ENCODE measurements around the gene RAB40B. TPM values are rescaled to one million over a fixed set of nuclear protein-coding genes. Genes with fewer than 3 reads are reported as not detected.

The RAB40B gene
- total RNA-seq, 1 experiment from 2014 or later, result 22.4 TPM

DNA sequence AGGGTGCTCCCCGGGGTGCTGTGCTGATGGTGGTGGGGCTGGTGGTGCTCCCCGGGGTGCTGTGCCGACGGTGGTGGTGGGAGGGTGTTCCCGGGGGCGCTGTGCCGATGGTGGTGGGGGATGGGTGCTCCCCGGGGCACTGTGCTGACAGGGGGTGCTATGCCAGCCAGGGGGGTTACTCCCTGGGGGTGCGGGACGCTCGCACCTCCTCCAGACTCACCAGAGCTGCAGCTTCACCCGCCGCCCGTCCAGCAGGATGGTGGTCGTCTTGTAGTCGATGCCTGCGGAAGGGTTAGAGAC is 34.3 kb downstream of the RAB40B start:
- Histone ChIP-seq H3K36me3 (ENCODE audit: low read depth, low read length) (no peaks in the 10 kb centered on the region), H2AFZ (ENCODE audit: low read length) (no peak overlapping the region), H3K9me3 (ENCODE audit: low read length) (no peaks in the 10 kb centered on the region), H3K9ac (ENCODE audit: low read length) (no peak overlapping the region), H3K27me3 (ENCODE audit: low read length) (no peaks in the 10 kb centered on the region), H3F3A (ENCODE audit: low read length, unreplicated experiment) (no peaks in the 10 kb centered on the region), H3K4me1 (ENCODE audit: insufficient read depth, low read length) (no peaks in the 10 kb centered on the region), H3K4me2 (ENCODE audit: low read length) (no peak overlapping the region), H3K27ac (ENCODE audit: low read length) (no peak overlapping the region), H3K4me3 (ENCODE audit: low read length) (no peak overlapping the region), H3K9me2 (replicated peaks; ENCODE audit: low read length) (no peaks in the 10 kb centered on the region), H3K79me2 (ENCODE audit: low read length) (no peaks in the 10 kb centered on the region), H4K20me1 (ENCODE audit: low read length) (no peaks in the 10 kb centered on the region)
- ChIA-PET POLR2A (ENCODE audit: unreplicated experiment) (no interaction called here), CTCF (no interaction called here)
- TF ChIP-seq, protein P1, sequence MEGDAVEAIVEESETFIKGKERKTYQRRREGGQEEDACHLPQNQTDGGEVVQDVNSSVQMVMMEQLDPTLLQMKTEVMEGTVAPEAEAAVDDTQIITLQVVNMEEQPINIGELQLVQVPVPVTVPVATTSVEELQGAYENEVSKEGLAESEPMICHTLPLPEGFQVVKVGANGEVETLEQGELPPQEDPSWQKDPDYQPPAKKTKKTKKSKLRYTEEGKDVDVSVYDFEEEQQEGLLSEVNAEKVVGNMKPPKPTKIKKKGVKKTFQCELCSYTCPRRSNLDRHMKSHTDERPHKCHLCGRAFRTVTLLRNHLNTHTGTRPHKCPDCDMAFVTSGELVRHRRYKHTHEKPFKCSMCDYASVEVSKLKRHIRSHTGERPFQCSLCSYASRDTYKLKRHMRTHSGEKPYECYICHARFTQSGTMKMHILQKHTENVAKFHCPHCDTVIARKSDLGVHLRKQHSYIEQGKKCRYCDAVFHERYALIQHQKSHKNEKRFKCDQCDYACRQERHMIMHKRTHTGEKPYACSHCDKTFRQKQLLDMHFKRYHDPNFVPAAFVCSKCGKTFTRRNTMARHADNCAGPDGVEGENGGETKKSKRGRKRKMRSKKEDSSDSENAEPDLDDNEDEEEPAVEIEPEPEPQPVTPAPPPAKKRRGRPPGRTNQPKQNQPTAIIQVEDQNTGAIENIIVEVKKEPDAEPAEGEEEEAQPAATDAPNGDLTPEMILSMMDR (conservative IDR thresholded peaks at IDR 0.05; ENCODE audit: low read depth, low read length), result no peak
- TF ChIP-seq EZH2 (IDR thresholded peaks at IDR 0.05; ENCODE audit: low read length, unreplicated experiment) (no peak), EZH2phosphoT487 (IDR thresholded peaks at IDR 0.05; ENCODE audit: borderline replicate concordance, low read length) (no peak)
- intact Hi-C loops (cut with micrococcal nuclease), result no loop called here
- ATAC-seq (no peak), DNase-seq (no peak)
- BruUV-seq (replicated peaks), result no TSS peak

DNA sequence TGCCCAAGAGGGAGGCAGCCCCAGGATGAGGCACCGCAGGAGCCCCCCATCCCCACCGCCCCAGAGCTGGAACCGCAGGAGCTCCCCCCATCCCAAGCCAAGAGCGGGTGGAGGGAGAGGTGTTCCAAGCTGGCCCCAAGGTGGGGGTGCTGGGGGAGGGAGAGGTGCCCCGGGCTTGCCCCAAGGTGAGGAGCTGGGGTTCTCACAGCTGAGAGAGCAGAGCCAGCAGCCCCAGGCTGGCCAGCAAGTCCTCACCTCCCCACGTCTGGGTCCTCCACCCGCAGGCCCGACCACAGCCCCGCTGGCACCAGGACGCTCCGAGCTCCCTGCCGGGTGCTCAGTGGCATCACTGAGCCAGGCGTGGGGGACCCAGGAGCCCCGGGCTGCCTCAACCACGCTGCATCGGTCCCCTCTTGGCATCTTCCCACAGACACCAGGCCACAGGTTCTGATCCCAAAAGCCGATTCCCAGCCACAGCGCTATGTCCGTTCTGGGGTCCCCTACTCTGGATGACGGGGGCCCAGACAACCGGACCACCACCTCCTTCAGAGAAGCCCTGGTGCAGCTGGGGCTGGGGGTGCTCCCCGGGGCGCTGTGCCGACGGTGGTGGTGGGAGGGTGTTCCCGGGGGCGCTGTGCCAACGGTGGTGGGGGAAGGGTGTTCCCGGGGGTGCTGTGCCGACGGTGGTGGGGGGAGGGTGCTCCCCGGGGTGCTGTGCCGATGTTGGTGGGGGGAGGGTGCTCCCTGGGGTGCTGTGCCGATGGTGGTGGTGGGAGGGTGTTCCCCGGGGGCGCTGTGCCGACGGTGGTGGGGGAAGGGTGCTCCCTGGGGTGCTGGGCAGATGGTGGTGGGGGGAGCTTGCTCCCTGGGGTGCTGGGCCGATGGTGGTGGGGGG is 34.9 kb downstream of the RAB40B start:
- BruUV-seq (replicated peaks), result no TSS peak
- no peaks in the 10 kb centered on the region for H4K20me1 ChIP-seq (ENCODE audit: low read length)
- DNase-seq (no peak), ATAC-seq (no peak)
- no peak overlapping the region for H2AFZ ChIP-seq (ENCODE audit: low read length)
- no peaks in the 10 kb centered on the region for H3K36me3 ChIP-seq (ENCODE audit: low read depth, low read length)
- no peak overlapping the region for H3K4me3 ChIP-seq (ENCODE audit: low read length)
- H3K4me1 ChIP-seq (ENCODE audit: insufficient read depth, low read length), result no peaks in the 10 kb centered on the region
- no peak overlapping the region for H3K4me2 ChIP-seq (ENCODE audit: low read length)
- H3K9me2 ChIP-seq (replicated peaks; ENCODE audit: low read length), result no peaks in the 10 kb centered on the region
- CTCF ChIA-PET, result no interaction called here
- H3K27me3 ChIP-seq (ENCODE audit: low read length), result no peaks in the 10 kb centered on the region
- no peak overlapping the region for H3K27ac ChIP-seq (ENCODE audit: low read length)
- H3F3A ChIP-seq (ENCODE audit: low read length, unreplicated experiment), result no peaks in the 10 kb centered on the region
- H3K9ac ChIP-seq (ENCODE audit: low read length), result no peak overlapping the region
- H3K9me3 ChIP-seq (ENCODE audit: low read length), result no peaks in the 10 kb centered on the region
- intact Hi-C loops (cut with micrococcal nuclease), result no loop called here
- H3K79me2 ChIP-seq (ENCODE audit: low read length), result no peaks in the 10 kb centered on the region
- POLR2A ChIA-PET (ENCODE audit: unreplicated experiment), result no interaction called here
- TF ChIP-seq EZH2 (IDR thresholded peaks at IDR 0.05; ENCODE audit: low read length, unreplicated experiment), result no peak
- TF ChIP-seq, protein P1 (conservative IDR thresholded peaks at IDR 0.05; ENCODE audit: low read depth, low read length), result no peak
- TF ChIP-seq EZH2phosphoT487 (IDR thresholded peaks at IDR 0.05; ENCODE audit: borderline replicate concordance, low read length), result no peak

DNA sequence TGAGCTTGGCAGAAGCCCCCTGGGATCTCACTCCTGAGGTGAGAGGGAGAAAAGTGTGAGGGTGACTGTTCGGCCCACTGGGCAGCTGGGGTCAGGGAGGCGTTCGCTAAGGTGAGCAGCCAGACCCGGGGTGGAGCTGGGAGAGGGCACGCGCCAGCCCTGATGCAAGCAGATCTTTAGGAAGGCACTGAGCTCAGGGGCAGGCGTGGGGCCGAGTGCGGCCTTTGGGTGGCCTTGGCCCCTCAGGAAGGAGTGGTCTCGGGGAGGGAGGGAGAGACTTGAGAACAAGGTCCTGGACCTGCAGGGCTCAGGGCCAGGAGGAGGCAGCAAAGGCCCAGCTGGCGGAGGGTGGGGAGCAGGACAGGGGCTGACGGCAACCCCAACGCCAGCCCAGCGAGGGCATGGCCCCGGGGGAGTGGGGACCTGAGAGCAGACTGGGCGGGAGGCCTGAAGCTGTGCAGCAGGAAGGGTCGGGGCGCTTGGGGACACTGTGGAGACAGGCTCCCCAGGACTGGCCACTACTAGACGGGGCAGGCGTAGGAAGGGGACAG is 35.7 kb downstream of the RAB40B start:
- no peaks in the 10 kb centered on the region for H3K36me3 ChIP-seq (ENCODE audit: low read depth, low read length)
- H3K27ac ChIP-seq (ENCODE audit: low read length), result no peak overlapping the region
- H2AFZ ChIP-seq (ENCODE audit: low read length), result no peak overlapping the region
- H3K9me2 ChIP-seq (replicated peaks; ENCODE audit: low read length), result no peaks in the 10 kb centered on the region
- ChIA-PET CTCF (no interaction called here), POLR2A (ENCODE audit: unreplicated experiment) (no interaction called here)
- H3K9ac ChIP-seq (ENCODE audit: low read length), result no peak overlapping the region
- no peaks in the 10 kb centered on the region for H3K4me1 ChIP-seq (ENCODE audit: insufficient read depth, low read length)
- DNase-seq, result no peak
- no peak overlapping the region for H3K4me3 ChIP-seq (ENCODE audit: low read length)
- no peaks in the 10 kb centered on the region for H3K79me2 ChIP-seq (ENCODE audit: low read length)
- no peaks in the 10 kb centered on the region for H4K20me1 ChIP-seq (ENCODE audit: low read length)
- H3K4me2 ChIP-seq (ENCODE audit: low read length), result no peak overlapping the region
- intact Hi-C loops (cut with micrococcal nuclease), result no loop called here
- H3K27me3 ChIP-seq (ENCODE audit: low read length), result no peaks in the 10 kb centered on the region
- TF ChIP-seq EZH2 (IDR thresholded peaks at IDR 0.05; ENCODE audit: low read length, unreplicated experiment) (no peak), EZH2phosphoT487 (IDR thresholded peaks at IDR 0.05; ENCODE audit: borderline replicate concordance, low read length) (no peak)
- TF ChIP-seq, protein P1 (conservative IDR thresholded peaks at IDR 0.05; ENCODE audit: low read depth, low read length), result no peak
- BruUV-seq (replicated peaks), result no TSS peak
- no peak for ATAC-seq
- no peaks in the 10 kb centered on the region for H3F3A ChIP-seq (ENCODE audit: low read length, unreplicated experiment)
- no peaks in the 10 kb centered on the region for H3K9me3 ChIP-seq (ENCODE audit: low read length)
